MCF 10A (cell line): ENCODE data around the gene KRT15. TPM values are rescaled to one million over a fixed set of nuclear protein-coding genes. Genes with fewer than 3 reads are reported as not detected.

Experiments
- BruUV-seq: library from RNA; stranded (reverse); fragments of 400-500 nt; replicated peaks from 2 replicates; lab custom pipeline; 2021; lab: Mats Ljungman, UMichigan
- CTCF ChIA-PET: fragments of 300-600 bp; sonication (Branson Sonifier 250); formaldehyde crosslinking; extraction: SDS; loops from one replicate; lab custom pipeline; 2021; ENCODE audit warnings: antibody characterized with exemption, inconsistent platforms; lab: Yijun Ruan, JAX
- POLR2A ChIA-PET: fragments of 300-600, 350-650 bp; sonication (Branson Sonifier 250); formaldehyde crosslinking; extraction: SDS; loops from one replicate; lab custom pipeline; 2020; ENCODE audit warnings: antibody characterized with exemption, inconsistent platforms; lab: Yijun Ruan, JAX
- DNase-seq: peaks from one replicate; pipeline ENCODE4 v3.0.0-alpha.2; 2018; ENCODE audit not compliant: unreplicated experiment
- H3K27ac Mint-ChIP-seq: one replicate; pipeline ENCODE4 v1.8.0; 2022; ENCODE audit warnings: mild to moderate bottlenecking, low read depth, mixed read lengths; ENCODE audit not compliant: unreplicated experiment
- H3K27me3 Mint-ChIP-seq: one replicate; pipeline ENCODE4 v1.8.0; 2022; ENCODE audit warnings: mixed read lengths; ENCODE audit not compliant: insufficient read depth, unreplicated experiment
- H3K36me3 Mint-ChIP-seq: one replicate; pipeline ENCODE4 v1.8.0; 2022; ENCODE audit warnings: mild to moderate bottlenecking, moderate library complexity, mixed read lengths; ENCODE audit not compliant: insufficient read depth, unreplicated experiment
- H3K4me1 Mint-ChIP-seq: one replicate; pipeline ENCODE4 v1.8.0; 2022; ENCODE audit warnings: mixed read lengths; ENCODE audit not compliant: insufficient read depth, unreplicated experiment
- H3K4me3 Mint-ChIP-seq: one replicate; pipeline ENCODE4 v1.8.0; 2022; ENCODE audit warnings: mild to moderate bottlenecking, moderate library complexity, mixed read lengths; ENCODE audit not compliant: unreplicated experiment
- H3K9me3 Mint-ChIP-seq: one replicate; pipeline ENCODE4 v1.8.0; 2022; ENCODE audit warnings: mixed read lengths; ENCODE audit not compliant: unreplicated experiment
- intact Hi-C: fragments of 100-400 bp; cut with micrococcal nuclease; formaldehyde crosslinking; loops from 2 replicates; pipeline ENCODE4 v1.14.1; 2022
- total RNA-seq: library from RNA; stranded (reverse); gene quantifications from 2 replicates; pipeline ENCODE4 v1.2.3, GENCODE V29; 2022
- TF ChIP-seq, protein P1 (sequence below): fragments of 200-600 bp; IDR thresholded peaks from one replicate; pipeline ENCODE4 v1.8.0; 2022; ENCODE audit warnings: antibody characterized with exemption, mild to moderate bottlenecking; ENCODE audit not compliant: unreplicated experiment

The KRT15 gene
- total RNA-seq, 1 experiment from 2014 or later: 83.4 TPM

GRCh38 chr17:41516147-41516829 is 2.4 kb downstream of the KRT15 start:
- BruUV-seq: no TSS peak
- H3K36me3 Mint-ChIP-seq: peaks cover 51% of the 10 kb centered on the region
- POLR2A ChIA-PET: interaction anchor here (0.7 to 7.2 kb wide), 5 partner anchors 32 to 659 kb away, joined by 3 to 83 read pairs (median 3); no protein-coding TSS in a partner anchor
- TF ChIP-seq, protein P1, sequence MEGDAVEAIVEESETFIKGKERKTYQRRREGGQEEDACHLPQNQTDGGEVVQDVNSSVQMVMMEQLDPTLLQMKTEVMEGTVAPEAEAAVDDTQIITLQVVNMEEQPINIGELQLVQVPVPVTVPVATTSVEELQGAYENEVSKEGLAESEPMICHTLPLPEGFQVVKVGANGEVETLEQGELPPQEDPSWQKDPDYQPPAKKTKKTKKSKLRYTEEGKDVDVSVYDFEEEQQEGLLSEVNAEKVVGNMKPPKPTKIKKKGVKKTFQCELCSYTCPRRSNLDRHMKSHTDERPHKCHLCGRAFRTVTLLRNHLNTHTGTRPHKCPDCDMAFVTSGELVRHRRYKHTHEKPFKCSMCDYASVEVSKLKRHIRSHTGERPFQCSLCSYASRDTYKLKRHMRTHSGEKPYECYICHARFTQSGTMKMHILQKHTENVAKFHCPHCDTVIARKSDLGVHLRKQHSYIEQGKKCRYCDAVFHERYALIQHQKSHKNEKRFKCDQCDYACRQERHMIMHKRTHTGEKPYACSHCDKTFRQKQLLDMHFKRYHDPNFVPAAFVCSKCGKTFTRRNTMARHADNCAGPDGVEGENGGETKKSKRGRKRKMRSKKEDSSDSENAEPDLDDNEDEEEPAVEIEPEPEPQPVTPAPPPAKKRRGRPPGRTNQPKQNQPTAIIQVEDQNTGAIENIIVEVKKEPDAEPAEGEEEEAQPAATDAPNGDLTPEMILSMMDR: no peak
- H3K27me3 Mint-ChIP-seq: no peaks in the 10 kb centered on the region
- peak overlapping the region; percentile 13 for H3K27ac Mint-ChIP-seq
- H3K4me1 Mint-ChIP-seq: peaks cover 54% of the 10 kb centered on the region
- H3K4me3 Mint-ChIP-seq: peak overlapping the region; percentile 73
- CTCF ChIA-PET: interaction anchor here (7.6 kb wide), 1 partner anchor 33 kb away, joined by 80 read pairs; no protein-coding TSS in a partner anchor
- intact Hi-C loops: no loop called here
- no peaks in the 10 kb centered on the region for H3K9me3 Mint-ChIP-seq
- no peak for DNase-seq

GRCh38 chr17:41513168-41513547 is 5.5 kb downstream of the KRT15 start:
- H3K27me3 Mint-ChIP-seq: no peaks in the 10 kb centered on the region
- no peak overlapping the region for H3K27ac Mint-ChIP-seq
- no TSS peak for BruUV-seq
- TF ChIP-seq, protein P1: no peak
- intact Hi-C loops: no loop called here
- no peak for DNase-seq
- H3K4me3 Mint-ChIP-seq: peak overlapping the region; percentile 73
- H3K36me3 Mint-ChIP-seq: peaks cover 44% of the 10 kb centered on the region
- H3K4me1 Mint-ChIP-seq: peaks cover 23% of the 10 kb centered on the region
- ChIA-PET CTCF (interaction anchor here (0.8 to 2.4 kb wide), 2 partner anchors 36 to 150 kb away, joined by 3 to 8 read pairs; no protein-coding TSS in a partner anchor), POLR2A (interaction anchor here (0.8 to 2.3 kb wide), 7 partner anchors 8 to 603 kb away, joined by 3 to 14 read pairs (median 6); no protein-coding TSS in a partner anchor)
- no peaks in the 10 kb centered on the region for H3K9me3 Mint-ChIP-seq

DNA sequence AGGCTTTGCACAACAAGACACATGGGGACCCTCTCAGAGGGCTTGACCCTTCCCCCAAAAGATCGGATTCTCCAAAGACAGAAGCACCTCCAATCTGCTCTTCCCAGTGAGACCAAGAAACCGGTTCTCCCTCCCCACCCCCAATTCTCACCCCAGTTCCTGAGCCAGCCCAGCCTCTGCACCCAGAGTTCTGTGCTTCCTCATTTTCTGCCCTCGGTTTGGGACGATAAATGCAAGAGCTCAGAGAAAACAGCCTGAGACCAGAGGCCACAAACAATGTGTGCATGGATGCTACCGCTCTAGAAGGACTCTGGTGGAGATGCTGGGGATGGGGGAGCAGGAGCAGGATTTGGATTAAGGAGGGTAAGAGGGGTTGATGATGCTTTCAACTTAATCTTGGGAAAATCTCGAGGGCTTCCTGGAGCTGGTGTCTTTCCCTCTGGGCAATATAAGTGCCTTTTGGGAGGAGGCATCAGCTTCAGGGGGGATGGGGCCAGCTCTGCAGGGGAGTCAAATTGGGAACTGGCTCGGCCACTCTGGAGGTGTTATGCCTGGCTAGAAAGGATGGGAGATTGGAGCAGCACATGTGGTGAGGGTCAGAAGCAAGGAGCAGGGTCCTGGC is 6.0 kb downstream of the KRT15 start:
- peaks cover 20% of the 10 kb centered on the region for H3K4me1 Mint-ChIP-seq
- no peak for DNase-seq
- POLR2A ChIA-PET: interaction anchor here (0.8 to 2.3 kb wide), 9 partner anchors 8 to 603 kb away, joined by 3 to 11 read pairs (median 5); no protein-coding TSS in a partner anchor
- no peaks in the 10 kb centered on the region for H3K9me3 Mint-ChIP-seq
- TF ChIP-seq, protein P1: no peak
- BruUV-seq: no TSS peak
- peak overlapping the region; percentile 26 for H3K4me3 Mint-ChIP-seq
- H3K36me3 Mint-ChIP-seq: peaks cover 39% of the 10 kb centered on the region
- CTCF ChIA-PET: interaction anchor here (0.8 to 2.4 kb wide), 3 partner anchors 17 to 150 kb away, joined by 3 to 8 read pairs (median 5); no protein-coding TSS in a partner anchor
- H3K27ac Mint-ChIP-seq: no peak overlapping the region
- no peaks in the 10 kb centered on the region for H3K27me3 Mint-ChIP-seq
- intact Hi-C loops: no loop called here

GRCh38 chr17:41511716-41512115 is 7.0 kb downstream of the KRT15 start:
- DNase-seq: peak; percentile 35
- TF ChIP-seq, protein P1: no peak
- Mint-ChIP-seq H3K4me3 (no peak overlapping the region), H3K27me3 (no peaks in the 10 kb centered on the region), H3K27ac (no peak overlapping the region), H3K36me3 (peaks cover 31% of the 10 kb centered on the region), H3K4me1 (peaks cover 13% of the 10 kb centered on the region), H3K9me3 (no peaks in the 10 kb centered on the region)
- ChIA-PET CTCF (interaction anchor here (0.8 to 1.3 kb wide), 2 partner anchors 14 to 16 kb away, joined by 4 to 5 read pairs; no protein-coding TSS in a partner anchor), POLR2A (interaction anchor here (0.6 to 2.1 kb wide), 7 partner anchors 9 to 602 kb away, joined by 3 to 11 read pairs (median 5); no protein-coding TSS in a partner anchor)
- BruUV-seq: no TSS peak
- intact Hi-C loops: no loop called here
